Measurements from ENCODE around the gene THSD4.

THSD4 gene

DNA sequence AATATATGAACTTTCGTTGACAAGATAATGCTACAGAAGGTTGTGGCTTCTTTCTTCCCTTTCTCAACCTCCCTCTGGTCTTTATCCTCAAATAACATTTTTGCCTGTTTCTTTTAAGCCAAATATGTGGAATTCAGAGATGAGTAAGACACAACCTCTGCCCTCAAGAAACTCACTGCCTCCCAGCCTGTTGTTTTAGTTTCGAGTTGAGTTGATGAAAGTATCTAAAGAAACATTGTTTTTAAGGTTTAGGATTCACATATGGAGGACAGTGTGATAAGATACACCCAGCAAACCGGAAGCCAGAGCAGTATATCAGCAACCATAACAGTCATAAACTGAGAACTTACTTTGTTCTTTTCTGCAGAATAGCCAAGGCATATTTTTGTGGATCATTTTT, 218.6 kb downstream of the THSD4 start:
- H3K4me3 ChIP-seq (replicated peaks; ENCODE audit: low read depth, low read length) = no peak overlapping the region
- DNase-seq (ENCODE audit: extremely low read depth, low read depth) = peak; percentile 32
- TF ChIP-seq, protein P1, sequence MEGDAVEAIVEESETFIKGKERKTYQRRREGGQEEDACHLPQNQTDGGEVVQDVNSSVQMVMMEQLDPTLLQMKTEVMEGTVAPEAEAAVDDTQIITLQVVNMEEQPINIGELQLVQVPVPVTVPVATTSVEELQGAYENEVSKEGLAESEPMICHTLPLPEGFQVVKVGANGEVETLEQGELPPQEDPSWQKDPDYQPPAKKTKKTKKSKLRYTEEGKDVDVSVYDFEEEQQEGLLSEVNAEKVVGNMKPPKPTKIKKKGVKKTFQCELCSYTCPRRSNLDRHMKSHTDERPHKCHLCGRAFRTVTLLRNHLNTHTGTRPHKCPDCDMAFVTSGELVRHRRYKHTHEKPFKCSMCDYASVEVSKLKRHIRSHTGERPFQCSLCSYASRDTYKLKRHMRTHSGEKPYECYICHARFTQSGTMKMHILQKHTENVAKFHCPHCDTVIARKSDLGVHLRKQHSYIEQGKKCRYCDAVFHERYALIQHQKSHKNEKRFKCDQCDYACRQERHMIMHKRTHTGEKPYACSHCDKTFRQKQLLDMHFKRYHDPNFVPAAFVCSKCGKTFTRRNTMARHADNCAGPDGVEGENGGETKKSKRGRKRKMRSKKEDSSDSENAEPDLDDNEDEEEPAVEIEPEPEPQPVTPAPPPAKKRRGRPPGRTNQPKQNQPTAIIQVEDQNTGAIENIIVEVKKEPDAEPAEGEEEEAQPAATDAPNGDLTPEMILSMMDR (IDR thresholded peaks at IDR 0.05; ENCODE audit: low read depth, low read length, missing control alignments) = no peak

DNA sequence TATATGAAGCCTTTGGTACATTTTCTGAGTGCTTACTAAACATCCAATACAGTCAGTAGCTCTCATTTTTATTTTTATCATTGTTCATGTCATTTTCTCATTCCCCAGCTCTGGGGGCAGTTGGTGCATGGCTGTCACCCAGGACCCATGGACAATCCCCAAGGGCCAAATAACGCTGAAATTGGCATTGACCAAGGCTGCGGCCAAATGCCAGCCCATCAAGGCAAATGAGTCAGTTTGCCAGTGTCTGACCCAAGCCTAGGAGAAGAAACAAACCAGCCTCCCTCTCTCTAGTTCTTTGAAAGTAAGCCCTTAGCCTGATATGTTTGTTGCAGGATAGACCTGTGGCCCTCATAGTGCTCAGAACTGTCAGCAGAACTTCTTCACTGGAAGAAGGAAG, 219.2 kb downstream of the THSD4 start:
- no peak overlapping the region for H3K4me3 ChIP-seq (replicated peaks; ENCODE audit: low read depth, low read length)
- DNase-seq (ENCODE audit: extremely low read depth, low read depth) = no peak
- TF ChIP-seq, protein P1 (IDR thresholded peaks at IDR 0.05; ENCODE audit: low read depth, low read length, missing control alignments) = no peak

DNA sequence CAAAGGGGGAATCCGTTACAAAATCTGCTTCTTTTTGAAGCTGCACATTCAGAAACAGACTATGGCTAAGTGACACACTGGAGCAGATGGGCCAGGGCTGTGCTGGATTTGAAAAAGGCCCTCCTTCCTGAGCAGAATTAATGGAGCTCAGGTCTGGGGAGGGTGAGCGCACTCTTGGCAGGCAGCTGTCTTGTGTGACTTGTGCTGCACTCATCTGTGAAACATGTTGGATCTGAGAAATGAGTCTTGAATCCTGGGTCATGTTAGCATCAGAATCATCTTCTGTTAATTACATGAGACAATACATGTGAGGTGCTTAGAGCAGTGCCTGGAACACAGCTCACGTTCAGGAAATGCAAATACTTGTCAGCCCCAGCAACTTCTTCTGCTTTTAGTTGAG, 219.6 kb downstream of the THSD4 start:
- TF ChIP-seq, protein P1 (IDR thresholded peaks at IDR 0.05; ENCODE audit: low read depth, low read length, missing control alignments) = no peak
- DNase-seq (ENCODE audit: extremely low read depth, low read depth) = no peak

DNA sequence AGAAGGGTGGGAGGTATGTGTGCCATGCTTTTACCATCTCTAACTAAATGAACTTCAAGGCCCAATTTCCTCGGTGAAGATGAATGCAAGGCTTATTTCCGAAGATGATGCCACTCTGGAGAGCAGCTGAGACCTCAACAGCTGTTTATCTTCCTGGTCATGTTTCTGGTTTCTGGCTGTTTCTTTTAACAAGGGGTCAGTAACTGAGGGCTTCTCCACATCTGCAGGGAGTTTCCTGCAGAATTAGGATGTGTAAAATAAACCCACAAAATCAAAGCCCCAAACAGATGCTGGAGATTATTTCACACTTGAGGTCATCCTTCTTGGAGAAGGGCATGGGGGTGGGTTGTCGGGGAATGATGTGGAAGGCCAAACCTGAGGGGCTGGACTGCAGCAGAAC, 220.3 kb downstream of the THSD4 start:
- TF ChIP-seq, protein P1 (IDR thresholded peaks at IDR 0.05; ENCODE audit: low read depth, low read length, missing control alignments) = no peak
- peak; percentile 52 for DNase-seq (ENCODE audit: extremely low read depth, low read depth)
- H3K4me3 ChIP-seq (replicated peaks; ENCODE audit: low read depth, low read length) = no peak overlapping the region

More for the DNA sequence above, 219.6 kb downstream of the THSD4 start:
- no peak overlapping the region for H3K4me3 ChIP-seq (replicated peaks; ENCODE audit: low read depth, low read length)

- no peak overlapping the region for H3K4me3 ChIP-seq (replicated peaks; ENCODE audit: low read depth, low read length)
- DNase-seq (ENCODE audit: extremely low read depth, low read depth) = no peak
- TF ChIP-seq, protein P1 (IDR thresholded peaks at IDR 0.05; ENCODE audit: low read depth, low read length, missing control alignments) = no peak
These were observed 221.4 kb downstream of the THSD4 start for GRCh38 chr15:71336671-71337070.

DNA sequence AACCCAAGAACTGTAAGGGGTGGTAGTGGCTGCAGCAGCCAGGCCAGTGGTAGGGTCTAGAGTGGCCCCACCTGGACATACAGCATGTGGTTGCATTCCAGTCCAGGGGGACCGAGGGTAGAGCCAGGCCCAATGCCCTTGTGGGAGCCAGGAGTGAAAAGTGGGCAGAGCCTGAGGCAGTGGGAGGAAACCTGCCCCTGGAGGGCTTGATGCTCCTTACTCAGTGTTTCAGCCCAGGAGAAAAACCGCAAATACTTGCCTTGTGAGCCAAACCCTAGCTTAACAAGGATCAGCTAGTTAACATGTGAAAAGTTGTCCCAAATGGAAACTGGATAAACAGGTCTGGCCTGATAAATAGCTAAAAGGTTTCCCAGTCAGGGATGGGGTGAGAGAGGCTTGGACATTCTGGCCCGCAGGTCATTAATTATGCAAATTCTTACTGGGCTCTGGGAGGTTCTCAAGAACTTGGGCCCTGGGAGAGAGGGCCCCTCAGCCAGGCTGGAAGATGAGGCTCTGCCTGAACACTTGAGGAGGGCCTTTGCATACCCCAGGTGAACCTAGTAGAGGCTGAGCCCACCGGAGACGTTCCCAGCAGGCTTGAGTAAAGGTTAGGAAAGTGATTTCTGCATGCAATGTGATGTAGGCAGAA, 222.1 kb downstream of the THSD4 start:
- H3K4me3 ChIP-seq (replicated peaks; ENCODE audit: low read depth, low read length) = no peak overlapping the region
- peak; percentile 38 for DNase-seq (ENCODE audit: extremely low read depth, low read depth)
- TF ChIP-seq, protein P1 (IDR thresholded peaks at IDR 0.05; ENCODE audit: low read depth, low read length, missing control alignments) = no peak

DNA sequence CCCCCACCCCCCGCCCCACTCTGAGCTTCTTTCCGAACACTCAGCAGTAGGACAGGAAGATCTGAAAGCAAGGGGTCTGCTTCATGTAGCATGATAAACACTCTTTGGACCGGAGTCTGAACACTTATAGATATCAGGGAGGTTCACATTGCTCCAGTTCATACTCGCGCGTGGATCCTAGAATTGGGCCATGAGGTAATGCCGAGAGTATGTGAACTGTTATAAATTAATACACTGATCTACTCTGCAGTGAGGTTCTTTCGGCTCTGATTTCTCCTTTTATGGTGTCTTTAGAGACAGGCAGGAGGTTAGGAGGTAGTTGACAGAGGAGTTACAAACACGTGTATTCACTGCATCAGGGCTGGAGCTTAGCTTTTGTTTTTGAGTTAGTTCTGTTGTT, 223.0 kb downstream of the THSD4 start:
- no peak for DNase-seq (ENCODE audit: extremely low read depth, low read depth)
- TF ChIP-seq, protein P1 (IDR thresholded peaks at IDR 0.05; ENCODE audit: low read depth, low read length, missing control alignments) = no peak
- H3K4me3 ChIP-seq (replicated peaks; ENCODE audit: low read depth, low read length) = no peak overlapping the region
